Stimulated activated CD8-positive, alpha-beta memory T cell treated with anti-CD3 and anti-CD28 coated beads, Interleukin-7, amount 100 ng/mL, for 1 hour (primary cell): ENCODE measurements around the gene PDE7B.
"Not testable (repeated sequence)": the region's sequence is repeated elsewhere in the genome, so short reads cannot be mapped to it uniquely, and the experiment has no call there.

Experiments
- DNase-seq, 2 donors: peaks; one replicate each; pipeline ENCODE4 v3.0.0-alpha.2; 2020; ENCODE audit warnings: low read depth in 2 of 2

Gene PDE7B

GRCh38 chr6:136103763-136104311, 252.3 kb downstream of the PDE7B start:
- DNase-seq = no peak

- DNase-seq = no peak
These were observed 253.1 kb downstream of the PDE7B start for GRCh38 chr6:136104556-136104955.

- DNase-seq = not testable (repeated sequence)
These were observed 254.3 kb downstream of the PDE7B start for GRCh38 chr6:136105797-136106196.

- DNase-seq = no peak
These were observed 257.0 kb downstream of the PDE7B start for GRCh38 chr6:136108361-136108945.

- DNase-seq = no peak
These were observed 260.3 kb downstream of the PDE7B start for GRCh38 chr6:136111831-136112230.

GRCh38 chr6:136112262-136112661, 260.8 kb downstream of the PDE7B start:
- DNase-seq = no peak

- no peak for DNase-seq
These were observed 262.3 kb downstream of the PDE7B start for GRCh38 chr6:136113736-136114173.

- DNase-seq = no peak
These were observed 263.2 kb downstream of the PDE7B start for GRCh38 chr6:136114661-136115060.

GRCh38 chr6:136115941-136116340, 264.4 kb downstream of the PDE7B start:
- no peak for DNase-seq

- DNase-seq = no peak
These were observed 265.6 kb downstream of the PDE7B start for GRCh38 chr6:136117081-136117480.

GRCh38 chr6:136118787-136119186, 267.3 kb downstream of the PDE7B start:
- DNase-seq = no peak

GRCh38 chr6:136123468-136123867, 272.0 kb downstream of the PDE7B start:
- no peak for DNase-seq

- no peak for DNase-seq
These were observed 274.1 kb downstream of the PDE7B start for GRCh38 chr6:136125585-136125984.

GRCh38 chr6:136127873-136128272, 276.4 kb downstream of the PDE7B start:
- no peak for DNase-seq

GRCh38 chr6:136129365-136129764, 277.9 kb downstream of the PDE7B start:
- DNase-seq = no peak

- DNase-seq = no peak
These were observed 282.8 kb downstream of the PDE7B start for GRCh38 chr6:136134268-136134667.

- no peak for DNase-seq
These were observed 283.2 kb downstream of the PDE7B start for GRCh38 chr6:136134751-136135150.

- DNase-seq = no peak
These were observed 284.8 kb downstream of the PDE7B start for GRCh38 chr6:136136274-136136673.

- no peak for DNase-seq
These were observed 285.6 kb downstream of the PDE7B start for GRCh38 chr6:136137008-136137692.

- DNase-seq = no peak
These were observed 286.4 kb downstream of the PDE7B start for GRCh38 chr6:136137739-136138402.

- not testable (repeated sequence) for DNase-seq
These were observed 287.6 kb downstream of the PDE7B start for GRCh38 chr6:136139111-136139510.

- no peak for DNase-seq
These were observed 292.9 kb downstream of the PDE7B start for GRCh38 chr6:136144251-136145023.
